Umbilical cord (tissue), 2 donors: ENCODE measurements around the gene PMIS2. TPM values are rescaled to one million over a fixed set of nuclear protein-coding genes. Genes with fewer than 3 reads are reported as not detected.
A peak's percentile ranks its signal among the peaks of the same experiment; 100 is the strongest.

Experiments used
- DNase-seq: peaks from one replicate; pipeline ENCODE4 v3.0.0-alpha.2; 2015; ENCODE audit warnings: low spot score
- total RNA-seq: library from RNA; depleted of rRNA; stranded (reverse); fragments of >200 nt; gene quantifications from one replicate; pipeline ENCODE4 v1.2.3, GENCODE V29; 2014; ENCODE audit warnings: low replicate concordance; ENCODE audit not compliant: insufficient read depth

Gene PMIS2
- total RNA-seq, 1 donor from 2014 or later, result not detected

- DNase-seq, result no peak
Measured at GRCh38 chr19:35556025-35556590, 29.9 kb upstream of the PMIS2 start.

GRCh38 chr19:35556846-35557538, 29.0 kb upstream of the PMIS2 start:
- no peak for DNase-seq

DNA sequence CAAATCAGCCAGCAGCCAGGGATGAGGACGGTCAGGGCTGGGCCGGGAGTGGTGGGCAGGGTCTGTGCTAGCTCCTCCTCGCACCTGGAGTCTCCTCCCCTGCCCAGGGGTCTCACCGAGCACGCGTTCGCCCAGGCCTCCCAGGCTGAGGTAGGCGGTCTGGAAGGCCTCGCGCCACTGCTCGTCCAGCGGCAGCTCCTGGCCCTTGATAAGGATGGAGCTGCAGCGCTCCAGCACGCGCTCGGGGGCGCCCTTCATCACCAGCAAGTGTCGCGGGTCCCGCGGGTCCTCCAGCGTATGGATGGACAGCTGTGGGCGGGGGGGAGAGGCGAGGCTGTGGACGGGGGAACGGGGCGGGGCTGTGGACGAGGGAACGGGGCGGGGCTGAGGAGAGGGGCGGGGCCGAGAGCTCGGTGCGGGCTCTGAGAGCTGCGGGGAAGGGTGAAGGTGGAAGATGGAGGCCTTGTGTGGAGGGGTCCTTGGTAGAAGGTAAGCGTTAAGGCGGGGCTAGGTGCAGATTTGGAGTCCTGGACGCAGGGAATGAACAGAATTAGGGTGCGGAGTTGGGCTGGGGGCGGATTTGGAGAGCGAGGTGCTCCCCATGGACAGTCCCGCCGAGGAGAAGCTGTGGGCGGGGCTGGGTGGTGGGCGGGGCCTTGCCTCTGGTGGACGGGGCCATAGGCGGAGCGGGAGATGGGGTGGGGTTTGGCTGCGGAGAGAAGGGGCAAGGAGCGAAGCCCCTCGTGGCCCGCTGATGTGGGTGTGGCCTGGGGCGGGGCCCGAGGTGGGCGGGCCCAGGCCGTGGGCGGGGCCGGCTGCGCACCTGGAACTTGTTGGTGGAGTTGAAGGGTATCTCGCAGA, 28.2 kb upstream of the PMIS2 start:
- DNase-seq, result no peak

- no peak for DNase-seq
Measured at GRCh38 chr19:35558400-35559280, 27.3 kb upstream of the PMIS2 start.

DNA sequence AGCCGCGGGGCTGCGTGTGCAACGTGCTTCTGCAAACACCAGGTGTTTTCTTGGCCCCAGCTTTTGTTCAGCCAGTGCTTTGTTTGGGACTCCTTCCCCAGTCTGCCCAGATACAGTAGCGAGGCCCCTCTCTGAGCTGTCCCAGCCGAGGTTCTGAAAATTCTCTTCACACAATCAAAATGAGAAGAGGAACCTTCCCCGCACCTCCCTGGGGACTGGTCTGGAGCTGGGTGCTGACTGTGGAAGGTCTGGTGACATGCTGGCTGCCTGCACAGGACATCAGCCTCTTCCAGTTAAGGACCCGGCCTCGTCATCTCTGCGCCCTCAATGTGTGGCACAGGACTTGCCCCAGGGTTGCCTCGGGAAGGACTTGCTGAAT, 26.7 kb upstream of the PMIS2 start:
- DNase-seq, result no peak

DNA sequence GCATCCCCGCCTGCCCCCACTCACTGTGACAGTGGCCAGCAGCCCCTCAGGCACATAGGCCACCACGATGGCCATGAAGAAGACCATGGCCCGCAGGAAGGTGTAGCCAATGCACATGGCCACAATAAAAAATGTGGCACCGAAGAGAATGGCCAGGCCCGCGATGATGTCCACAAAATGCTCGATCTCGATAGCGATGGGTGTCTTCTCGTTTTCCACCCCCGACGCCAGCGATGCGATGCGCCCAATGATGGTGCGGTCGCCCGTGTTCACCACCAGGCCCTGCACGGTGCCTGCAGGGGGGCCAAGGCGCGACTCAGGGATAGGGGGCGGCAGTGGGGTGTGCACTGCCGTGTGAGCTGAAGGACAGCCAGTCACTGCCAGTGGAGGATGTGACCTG, 26.2 kb upstream of the PMIS2 start:
- DNase-seq, result no peak

GRCh38 chr19:35560271-35560670, 25.7 kb upstream of the PMIS2 start:
- DNase-seq, result no peak

DNA sequence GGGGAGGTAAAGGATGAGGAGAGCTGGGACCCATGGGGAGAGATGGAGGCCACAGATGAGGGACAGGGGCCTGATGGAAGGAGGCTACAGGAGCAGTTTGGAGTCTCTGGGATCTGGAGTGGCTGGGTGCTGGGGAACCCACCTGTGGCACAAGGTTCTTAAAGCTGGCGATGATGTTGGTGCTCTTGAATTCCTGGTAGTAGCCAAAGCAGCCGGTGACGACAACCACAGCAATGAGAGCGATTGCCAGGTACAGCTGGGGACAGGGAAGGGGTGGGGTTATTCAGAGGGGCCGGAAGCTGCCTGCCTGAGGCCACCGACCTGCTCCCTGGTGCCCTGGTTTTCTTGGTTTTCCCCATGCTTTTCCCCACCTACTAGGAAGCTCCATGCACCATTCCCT, 25.3 kb upstream of the PMIS2 start:
- DNase-seq, result no peak

DNA sequence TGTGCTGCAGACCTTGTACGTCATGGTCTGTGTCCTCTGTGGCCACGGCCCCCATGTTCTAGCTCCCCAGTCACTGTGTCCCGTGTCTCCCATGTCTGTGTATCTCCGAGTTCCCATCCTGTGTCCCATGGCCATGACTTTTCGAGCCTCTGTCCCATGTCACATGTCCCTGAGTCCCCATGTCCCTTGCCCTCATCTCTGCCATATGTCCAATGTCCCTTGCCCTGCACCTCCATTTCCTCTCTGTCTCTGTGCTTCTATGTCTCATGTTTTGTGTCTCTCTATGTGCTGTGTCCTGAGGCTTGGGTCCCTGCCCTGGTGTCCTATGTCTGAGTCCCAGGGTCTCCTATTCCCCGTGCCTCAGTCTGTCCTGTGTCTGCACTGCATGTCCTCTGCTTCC, 24.5 kb upstream of the PMIS2 start:
- no peak for DNase-seq

DNA sequence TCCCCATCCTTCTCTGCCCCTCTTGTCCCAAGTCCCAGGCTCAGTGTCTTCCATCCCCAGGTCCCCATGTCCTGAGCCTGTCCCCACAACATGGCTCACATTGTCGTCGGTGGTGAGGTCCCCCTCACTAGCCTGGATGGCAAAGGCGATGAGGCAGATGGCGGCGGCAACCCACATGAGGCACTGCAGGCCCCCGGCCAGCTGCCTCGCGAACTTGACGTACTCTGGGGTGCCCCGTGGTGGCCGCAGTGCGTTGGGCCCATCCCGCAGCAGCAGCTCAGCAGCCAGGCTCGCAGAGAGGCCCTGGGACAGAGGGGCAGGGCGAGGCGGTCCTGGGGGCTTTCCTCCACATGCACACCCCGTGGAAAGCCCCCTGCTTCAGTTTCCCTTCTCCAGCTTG, 23.6 kb upstream of the PMIS2 start:
- no peak for DNase-seq

DNA sequence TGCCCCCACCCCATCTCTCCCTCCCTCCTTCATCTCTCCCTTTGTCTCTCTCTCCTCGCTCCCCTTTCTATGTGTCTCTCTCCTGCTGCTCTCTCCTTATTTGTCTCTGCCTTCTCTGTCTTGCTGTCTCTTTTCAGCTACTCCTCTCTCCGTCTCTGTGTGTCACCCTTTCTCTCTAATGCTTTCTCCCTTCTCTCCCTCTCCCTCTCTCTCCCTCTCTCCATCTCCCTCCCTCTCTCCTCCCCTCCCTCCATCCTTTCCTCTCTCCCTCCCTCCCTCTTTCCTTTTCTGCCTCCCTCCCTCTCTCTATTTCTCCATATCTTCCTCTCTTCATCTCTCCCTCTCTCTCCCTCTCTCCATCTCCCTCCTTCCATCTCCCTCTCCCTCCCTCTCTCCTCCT, 23.2 kb upstream of the PMIS2 start:
- no peak for DNase-seq

DNA sequence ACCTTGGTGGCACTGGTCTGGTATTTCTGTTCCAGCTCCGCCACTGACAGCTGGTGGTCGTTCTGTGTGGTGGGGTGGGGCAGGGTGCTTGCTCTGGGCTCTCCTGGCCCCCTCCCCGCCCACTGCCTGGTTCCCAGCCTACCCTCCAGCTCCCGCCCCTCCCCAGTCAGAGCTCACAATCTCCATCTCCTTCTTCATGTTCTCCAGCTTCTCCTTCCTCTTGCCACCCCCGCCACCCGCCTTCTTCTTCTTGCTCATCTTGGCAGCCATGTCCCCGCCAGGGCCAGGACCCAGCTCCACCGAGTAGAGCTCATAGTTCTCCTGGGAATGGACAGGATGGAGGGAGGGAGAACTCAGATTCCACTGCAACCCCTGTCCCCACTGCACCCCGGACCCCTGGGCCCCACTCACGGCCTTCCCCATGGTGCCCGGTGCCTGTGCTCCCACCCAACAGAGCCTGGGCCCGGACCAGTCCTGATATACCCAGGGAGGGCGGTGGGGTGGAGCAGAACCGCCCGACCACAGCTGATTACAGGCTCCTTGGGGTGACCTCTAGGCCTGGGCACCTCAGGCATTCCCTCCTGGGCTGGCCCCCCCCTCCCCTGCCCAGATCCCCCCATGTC, 22.7 kb upstream of the PMIS2 start, which contains the start of gene ATP4A:
ATP4A (minus strand) TSS at position 452 of the 623 bp plus-strand sequence; CDS start at position 423, 29 bp downstream.
- DNase-seq, result no peak

DNA sequence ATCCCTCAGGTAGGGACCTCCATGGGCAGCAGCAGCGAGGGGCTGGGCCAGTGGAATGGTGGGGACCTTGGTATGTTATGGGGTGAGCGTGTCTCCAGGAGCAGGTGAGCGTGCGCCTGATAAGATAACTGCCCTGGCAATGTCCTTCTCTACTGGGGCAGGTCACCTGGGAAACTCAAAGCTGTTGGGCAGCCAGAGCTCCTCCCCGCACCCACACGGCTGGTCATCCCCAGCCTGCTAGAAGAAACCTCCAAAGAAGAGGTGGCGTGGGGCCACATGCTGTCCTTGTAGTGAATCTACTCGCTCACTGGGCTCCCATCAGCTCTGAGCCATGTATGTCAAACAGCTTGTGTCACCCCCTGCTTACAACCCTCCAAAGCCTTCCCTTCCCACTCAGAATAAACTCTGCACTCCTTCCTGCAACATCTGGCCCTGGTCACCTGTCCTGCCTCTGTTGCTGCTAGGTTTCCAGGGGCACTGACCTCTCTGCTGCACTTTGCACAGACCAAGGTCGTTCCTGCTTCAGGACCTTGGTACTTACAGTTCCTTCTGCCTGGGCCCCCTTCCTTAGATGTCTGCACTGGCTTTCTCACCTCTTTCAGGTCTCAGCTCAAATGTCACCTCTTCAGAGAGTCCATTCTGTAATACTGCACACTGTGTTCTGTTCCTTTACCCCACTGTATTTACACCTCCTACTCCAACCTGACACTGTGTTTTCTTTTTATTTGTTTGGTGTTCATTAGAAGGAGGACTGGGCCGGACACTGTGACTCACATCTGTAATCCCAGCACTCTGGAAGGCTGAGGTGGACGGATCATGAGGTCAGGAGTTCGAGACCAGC, 20.7 kb upstream of the PMIS2 start:
- DNase-seq, result no peak

GRCh38 chr19:35566738-35567137, 19.2 kb upstream of the PMIS2 start:
- DNase-seq, result no peak

- DNase-seq, result no peak
Measured at GRCh38 chr19:35569281-35569781, 16.6 kb upstream of the PMIS2 start.

- DNase-seq, result no peak
Measured at GRCh38 chr19:35571406-35571965, 14.5 kb upstream of the PMIS2 start.

GRCh38 chr19:35577918-35578317, 8.1 kb upstream of the PMIS2 start:
- no peak for DNase-seq

DNA sequence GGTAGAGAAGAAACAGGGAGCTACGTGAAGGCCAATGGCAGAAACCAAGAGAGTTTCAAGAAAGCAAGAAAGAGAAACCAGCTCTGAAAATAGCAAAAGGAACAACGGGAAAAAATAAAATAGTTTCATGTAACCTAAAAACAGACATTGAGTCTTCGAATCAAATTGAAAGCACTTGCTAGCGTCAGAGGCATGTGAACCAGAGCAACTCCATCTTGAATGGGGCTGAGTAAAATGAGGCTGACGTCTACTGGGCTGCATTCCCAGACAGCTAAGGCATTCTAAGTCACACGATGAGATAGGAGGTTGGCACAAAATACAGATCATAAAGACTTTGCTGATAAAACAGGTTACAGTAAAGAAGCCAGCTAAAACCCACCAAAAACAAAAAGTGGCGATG, 7.3 kb upstream of the PMIS2 start:
- peak; percentile 9 for DNase-seq

GRCh38 chr19:35582760-35583159, 3.2 kb upstream of the PMIS2 start:
- DNase-seq, result no peak

DNA sequence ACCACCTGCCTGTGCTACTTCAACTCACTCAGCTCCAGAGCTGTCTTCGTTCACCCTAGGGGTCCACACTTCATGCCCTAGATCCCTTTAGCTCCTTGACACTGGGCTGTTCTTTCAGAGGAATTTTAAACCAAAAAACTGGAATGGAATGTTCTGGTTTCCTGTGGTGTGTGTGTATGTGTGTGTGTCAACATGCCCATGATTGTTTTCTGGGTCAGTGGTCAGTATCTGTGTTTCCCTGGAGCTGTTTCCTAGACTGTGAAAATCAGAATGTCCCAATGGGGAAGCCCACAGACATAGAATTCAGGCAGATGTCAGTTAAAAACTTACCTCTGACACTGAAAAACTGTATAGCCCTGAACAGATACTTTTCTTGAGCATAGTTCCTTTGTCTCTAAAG, 1.3 kb downstream of the PMIS2 start:
- no peak for DNase-seq
